HepG2 (cell line): ENCODE results near the gene DDX10. TPM values are rescaled to one million over a fixed set of nuclear protein-coding genes. Genes with fewer than 3 reads are reported as not detected.

Experiments used
- ATAC-seq: fragments of 200-7000 bp; cut with Tn5 transposase; 3 replicates; pipeline ENCODE4 v1.9.1; 2020; ENCODE audit warnings: mild to moderate bottlenecking, moderate library complexity
- BruUV-seq: library from RNA; stranded (reverse); fragments of 400-500 nt; replicated peaks from 2 replicates; lab custom pipeline; 2021; lab: Mats Ljungman, UMichigan
- CTCF ChIA-PET: fragments of 300-600 bp; formaldehyde crosslinking; extraction: SDS; loops from one replicate; lab custom pipeline; 2021; ENCODE audit warnings: low total read pairs, inconsistent platforms, low intra/inter-chr PET ratio; lab: Yijun Ruan, JAX
- POLR2A ChIA-PET: fragments of 350-600 bp; sonication (Branson Sonifier 250); formaldehyde crosslinking; loops from one replicate; lab custom pipeline; 2020; ENCODE audit warnings: antibody characterized with exemption, inconsistent platforms; lab: Yijun Ruan, JAX
- DNase-seq: peaks from one replicate; pipeline ENCODE4 v3.0.0-alpha.2; 2015; ENCODE audit warnings: low spot score
- FAIRE-seq: peaks from 3 replicates; lab custom pipeline; 2011; peaks lifted over from hg19 to GRCh38; lab: Jason Lieb, UNC
- H2AFZ ChIP-seq: one replicate; pipeline ENCODE4 v1.6.1; 2011; ENCODE audit warnings: low read length, inconsistent platforms
- H3K27ac ChIP-seq: fragments of 300-600 bp; 3 replicates; pipeline ENCODE4 v1.8.0; 2011; ENCODE audit warnings: mixed run types, mild to moderate bottlenecking, mixed read lengths, low read length, inconsistent platforms; ENCODE audit not compliant: insufficient read depth; ENCODE audit errors: extremely low read length
- H3K27me3 ChIP-seq, 2 experiments: fragments of 200-600 bp in 1 of 2; 2 replicates in 1 of 2; 3 replicates in 1 of 2; pipeline versions ENCODE4 v1.6.0 to v1.8.0; 2011; ENCODE audit warnings: low read length in 2 of 2, mild to moderate bottlenecking in 2 of 2, moderate library complexity in 2 of 2, inconsistent platforms in 1 of 2; ENCODE audit not compliant: insufficient read depth in 2 of 2, control insufficient read depth in 1 of 2
- H3K36me3 ChIP-seq, 2 experiments: fragments of 200-600 bp in 1 of 2; replicated peaks in 1 of 2; 2 replicates in 1 of 2; 3 replicates in 1 of 2; pipeline versions ENCODE4 v1.5.1 to v1.8.0; 2011; ENCODE audit warnings: low read length in 2 of 2, inconsistent platforms in 1 of 2; ENCODE audit not compliant: insufficient read depth in 2 of 2, control insufficient read depth in 1 of 2
- H3K4me1 ChIP-seq: 2 replicates; pipeline ENCODE4 v1.5.1; 2012; ENCODE audit warnings: low read length, inconsistent platforms; ENCODE audit not compliant: insufficient read depth
- H3K4me2 ChIP-seq: 2 replicates; pipeline ENCODE4 v1.6.0; 2011; ENCODE audit warnings: low read depth, low read length, inconsistent platforms
- H3K4me3 ChIP-seq, 3 experiments: fragments of 200-600 bp in 1 of 3; sonication (generic), shearing (Covaris generic) in 1 of 3; replicated peaks in 1 of 3; 2 replicates each; pipeline ENCODE4 v1.5.1; 2011 to 2016; ENCODE audit warnings: low read length in 3 of 3, inconsistent platforms in 2 of 3, low read depth in 2 of 3, mild to moderate bottlenecking in 2 of 3, control low read depth in 1 of 3, mixed read lengths in 1 of 3; ENCODE audit not compliant: insufficient read depth in 1 of 3
- H3K79me2 ChIP-seq: one replicate; pipeline ENCODE4 v1.6.1; 2011; ENCODE audit warnings: low read length, inconsistent platforms; ENCODE audit not compliant: insufficient read depth
- H3K9ac ChIP-seq: 2 replicates; pipeline ENCODE4 v1.6.0; 2011; ENCODE audit warnings: mild to moderate bottlenecking, low read depth, low read length, inconsistent platforms; ENCODE audit not compliant: insufficient read depth
- H3K9me3 ChIP-seq: 2 replicates; pipeline ENCODE4 v1.5.1; 2012; ENCODE audit warnings: mild to moderate bottlenecking, low read length
- H4K20me1 ChIP-seq: 2 replicates; pipeline ENCODE4 v1.6.0; 2011; ENCODE audit warnings: inconsistent platforms, mild to moderate bottlenecking, low read length, moderate library complexity; ENCODE audit not compliant: insufficient read depth
- CCDC6 ChIP-seq: sonication (generic); formaldehyde crosslinking; IDR thresholded peaks from 2 replicates; pipeline ENCODE4 v1.8.1; 2022; ENCODE audit warnings: mild to moderate bottlenecking, missing genetic modification reagents, moderate library complexity
- FOXC1 ChIP-seq: sonication (generic); formaldehyde crosslinking; IDR thresholded peaks from 2 replicates; pipeline ENCODE4 v1.8.0; 2022; ENCODE audit warnings: mild to moderate bottlenecking, missing genetic modification reagents, borderline replicate concordance
- GATAD2A ChIP-seq: IDR thresholded peaks from 2 replicates; pipeline ENCODE4 v1.6.1; 2016
- GFI1 ChIP-seq: sonication (generic); formaldehyde crosslinking; IDR thresholded peaks from 2 replicates; pipeline ENCODE4 v1.5.0; 2020; ENCODE audit warnings: missing genetic modification reagents, mild to moderate bottlenecking, borderline replicate concordance
- JARID2 ChIP-seq: sonication (generic); formaldehyde crosslinking; IDR thresholded peaks from 2 replicates; pipeline ENCODE4 v1.8.1; 2023; ENCODE audit warnings: missing genetic modification reagents, inconsistent platforms; ENCODE audit not compliant: insufficient replicate concordance
- MTA1 ChIP-seq: sonication (generic); formaldehyde crosslinking; IDR thresholded peaks from 2 replicates; pipeline ENCODE4 v1.4.0; 2020; ENCODE audit warnings: missing genetic modification reagents, mild to moderate bottlenecking, borderline replicate concordance
- RARG ChIP-seq: sonication (generic); formaldehyde crosslinking; IDR thresholded peaks from 2 replicates; pipeline ENCODE4 v1.4.0; 2020; ENCODE audit warnings: low read depth, mild to moderate bottlenecking, missing genetic modification reagents
- RFX1 ChIP-seq: fragments of 450-650 bp; IDR thresholded peaks from 2 replicates; pipeline ENCODE4 v1.6.1; 2017
- SRSF4 ChIP-seq: fragments of 200-400 bp; formaldehyde crosslinking; IDR thresholded peaks from one replicate; pipeline ENCODE4 v1.6.1; 2018; ENCODE audit warnings: mild to moderate bottlenecking, low read depth, low read length, moderate library complexity; ENCODE audit not compliant: poor library complexity, severe bottlenecking
- ZKSCAN5 ChIP-seq: sonication (generic); formaldehyde crosslinking; IDR thresholded peaks from 2 replicates; pipeline ENCODE4 v1.5.1; 2020; ENCODE audit warnings: mild to moderate bottlenecking, missing genetic modification reagents
- ZNF354B ChIP-seq: sonication (generic); formaldehyde crosslinking; IDR thresholded peaks from 2 replicates; pipeline ENCODE4 v1.8.0; 2022; ENCODE audit warnings: mild to moderate bottlenecking, missing genetic modification reagents
- ZNF761 ChIP-seq: sonication (generic); formaldehyde crosslinking; conservative IDR thresholded peaks from 2 replicates; pipeline ENCODE4 v1.4.0; 2020; ENCODE audit warnings: mild to moderate bottlenecking, missing genetic modification reagents
- WGBS: methylation state at CpG from one replicate; pipeline ENCODE4 v1.1.6; 2017; ENCODE audit warnings: low lambda C conversion rate; 5-methylcytosine and 5-hydroxymethylcytosine counted together
- in situ Hi-C: cut with HindIII; loops from 2 replicates; pipeline ENCODE4 v1.10.0; 2017; ENCODE audit warnings: low pct_unique_long_range_greater_than_20kb; ENCODE audit not compliant: extremely low pct_ligation_motif_present
- intact Hi-C: fragments of 100-400 bp; cut with micrococcal nuclease; formaldehyde crosslinking; loops from one replicate; pipeline ENCODE4 v1.10.0; 2022; ENCODE audit not compliant: unreplicated experiment
- polyA plus RNA-seq, 8 experiments: library from polyadenylated mRNA; depleted of rRNA in 3 of 8; stranded (reverse) in 7 of 8; unstranded in 1 of 8; fragments of >200 nt; fragmentation: Illumina TruSeq in 4 of 8; extraction: Trizol in 4 of 8; gene quantifications; 2 replicates each; pipeline versions ENCODE4 v1.2.1 to v1.2.3, GENCODE V29; 2011 to 2016; ENCODE audit warnings: low read depth in 4 of 8, missing spikeins in 1 of 8, mixed read lengths in 1 of 8; ENCODE audit not compliant: insufficient read depth in 1 of 8
- total RNA-seq, 5 experiments: library from RNA; depleted of rRNA; stranded (reverse); fragments of >200 nt; fragmentation: Illumina TruSeq; extraction: Trizol; gene quantifications; 2 replicates each; pipeline ENCODE4 v1.2.3, GENCODE V29; 2016; ENCODE audit warnings: low read depth in 1 of 5
- TF ChIP-seq, protein P1 (sequence below): sonication (generic); formaldehyde crosslinking; IDR thresholded peaks from 2 replicates; pipeline ENCODE4 v1.8.1; 2023; ENCODE audit warnings: mild to moderate bottlenecking, missing genetic modification reagents
- TF ChIP-seq, protein P2 (sequence below): sonication (generic); formaldehyde crosslinking; IDR thresholded peaks from 2 replicates; pipeline ENCODE4 v1.8.0; 2022; ENCODE audit warnings: mild to moderate bottlenecking, missing genetic modification reagents; ENCODE audit not compliant: insufficient replicate concordance

The DDX10 gene
- total and polyA plus RNA-seq, 2 of the 13 experiments (the other 11 are each of a cell fraction or from before 2014, with no cell fraction given): 17.0 to 32.0 TPM

DNA sequence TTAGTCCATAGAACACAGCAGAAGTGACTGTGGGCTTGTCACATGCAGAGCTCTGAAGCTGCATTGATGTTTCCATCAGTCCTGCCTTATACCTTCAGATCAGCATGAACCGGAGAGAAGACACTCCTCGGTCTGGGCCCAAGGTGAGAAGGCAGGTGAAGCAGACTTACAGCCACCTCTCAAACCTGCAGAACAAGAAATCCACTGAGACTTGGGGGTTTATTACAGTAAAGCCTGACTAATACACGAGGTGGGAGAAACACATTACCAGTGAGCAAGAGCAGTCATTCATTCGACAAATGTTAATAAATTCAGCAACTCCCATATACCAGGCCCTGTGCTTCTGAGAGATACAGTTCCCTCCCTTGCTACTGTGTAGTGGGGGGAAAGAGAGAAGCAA, 279.0 kb downstream of the DDX10 start:
- H3K4me3 ChIP-seq: no peak overlapping the region
- FAIRE-seq: no peak
- H3K4me1 ChIP-seq: peaks cover 5% of the 10 kb centered on the region; the same call in 1 of the 2 replicates
- TF ChIP-seq GFI1 (CRISPR knock-in tag) (no peak), ZNF354B (CRISPR knock-in tag) (no peak), CCDC6 (no peak), RFX1 (no peak), ZKSCAN5 (CRISPR knock-in tag) (no peak), FOXC1 (CRISPR knock-in tag) (no peak)
- in situ Hi-C loops: no loop called here
- no peak for DNase-seq
- no TSS peak for BruUV-seq
- intact Hi-C loops: no loop called here
- H4K20me1 ChIP-seq: no peaks in the 10 kb centered on the region
- H3K79me2 ChIP-seq: no peaks in the 10 kb centered on the region
- H3K9me3 ChIP-seq: no peaks in the 10 kb centered on the region
- H3K27ac ChIP-seq: no peak overlapping the region
- POLR2A ChIA-PET: no interaction called here
- no peaks in the 10 kb centered on the region; a peak in 1 of 5 replicates for H3K27me3 ChIP-seq
- CTCF ChIA-PET: no interaction called here
- no peak overlapping the region for H3K4me2 ChIP-seq
- H2AFZ ChIP-seq: no peak overlapping the region
- peaks cover 1 to 9% of the 10 kb centered on the region in 2 experiments; a peak in 3 of 5 replicates for H3K36me3 ChIP-seq
- no peak overlapping the region for H3K9ac ChIP-seq
- ATAC-seq: no peak
- 93% methylated on average over 4 of the region's 4 CpGs for WGBS

DNA sequence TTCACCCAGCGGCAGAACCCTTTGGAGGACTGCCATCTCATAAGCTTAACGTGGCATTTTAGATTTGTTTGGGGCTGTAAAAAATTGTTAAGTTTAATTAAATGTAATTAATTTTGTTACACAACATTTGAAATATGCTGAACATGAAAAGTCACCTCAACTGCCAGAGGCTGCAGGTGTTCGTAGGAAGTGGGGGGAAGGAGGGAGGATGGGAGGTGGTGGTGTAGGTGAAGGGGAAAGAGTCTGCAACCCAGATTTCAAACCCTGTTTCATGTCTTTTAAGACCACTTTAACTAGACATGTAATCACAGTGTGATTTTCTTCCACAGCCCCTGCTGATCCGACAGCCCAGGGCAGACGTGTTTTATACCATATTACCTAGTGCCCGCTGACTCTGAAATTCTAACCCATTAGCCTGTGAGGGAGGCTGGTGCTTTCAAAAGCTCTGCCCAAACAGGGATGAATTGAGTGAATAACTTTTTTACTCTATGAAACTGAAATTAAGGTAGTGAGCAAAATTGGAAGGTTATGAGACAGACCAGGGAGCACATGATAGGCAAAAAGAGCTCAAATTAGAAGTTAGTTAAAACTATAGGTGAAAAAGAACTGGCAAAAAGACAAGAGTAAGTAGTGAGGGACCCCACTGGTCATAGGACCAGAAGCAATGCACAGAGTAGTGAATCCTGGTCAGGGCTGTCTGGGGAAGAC, 279.8 kb downstream of the DDX10 start:
- peaks cover 5% of the 10 kb centered on the region; the same call in 1 of the 2 replicates for H3K4me1 ChIP-seq
- in situ Hi-C loops (no loop called here), intact Hi-C loops (no loop called here)
- ChIA-PET CTCF (no interaction called here), POLR2A (no interaction called here)
- no peak for ATAC-seq
- no peak for FAIRE-seq
- DNase-seq: no peak
- H2AFZ ChIP-seq: no peak overlapping the region
- peaks cover 1 to 9% of the 10 kb centered on the region in 2 experiments; a peak in 3 of 5 replicates for H3K36me3 ChIP-seq
- no peak overlapping the region for H3K27ac ChIP-seq
- no peak overlapping the region for H3K4me3 ChIP-seq
- 96% methylated on average over 6 of the region's 6 CpGs for WGBS
- no TSS peak for BruUV-seq
- H3K4me2 ChIP-seq: no peak overlapping the region
- no peaks in the 10 kb centered on the region for H4K20me1 ChIP-seq
- no peaks in the 10 kb centered on the region for H3K79me2 ChIP-seq
- no peaks in the 10 kb centered on the region for H3K9me3 ChIP-seq
- no peaks in the 10 kb centered on the region; a peak in 1 of 5 replicates for H3K27me3 ChIP-seq
- H3K9ac ChIP-seq: no peak overlapping the region
- TF ChIP-seq GATAD2A (CRISPR knock-in tag) (no peak), RARG (CRISPR knock-in tag) (no peak), ZNF761 (no peak), SRSF4 (no peak), JARID2 (CRISPR knock-in tag) (no peak), MTA1 (no peak)
- TF ChIP-seq, protein P1, sequence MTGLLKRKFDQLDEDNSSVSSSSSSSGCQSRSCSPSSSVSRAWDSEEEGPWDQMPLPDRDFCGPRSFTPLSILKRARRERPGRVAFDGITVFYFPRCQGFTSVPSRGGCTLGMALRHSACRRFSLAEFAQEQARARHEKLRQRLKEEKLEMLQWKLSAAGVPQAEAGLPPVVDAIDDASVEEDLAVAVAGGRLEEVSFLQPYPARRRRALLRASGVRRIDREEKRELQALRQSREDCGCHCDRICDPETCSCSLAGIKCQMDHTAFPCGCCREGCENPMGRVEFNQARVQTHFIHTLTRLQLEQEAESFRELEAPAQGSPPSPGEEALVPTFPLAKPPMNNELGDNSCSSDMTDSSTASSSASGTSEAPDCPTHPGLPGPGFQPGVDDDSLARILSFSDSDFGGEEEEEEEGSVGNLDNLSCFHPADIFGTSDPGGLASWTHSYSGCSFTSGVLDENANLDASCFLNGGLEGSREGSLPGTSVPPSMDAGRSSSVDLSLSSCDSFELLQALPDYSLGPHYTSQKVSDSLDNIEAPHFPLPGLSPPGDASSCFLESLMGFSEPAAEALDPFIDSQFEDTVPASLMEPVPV: no peak
- TF ChIP-seq, protein P2, sequence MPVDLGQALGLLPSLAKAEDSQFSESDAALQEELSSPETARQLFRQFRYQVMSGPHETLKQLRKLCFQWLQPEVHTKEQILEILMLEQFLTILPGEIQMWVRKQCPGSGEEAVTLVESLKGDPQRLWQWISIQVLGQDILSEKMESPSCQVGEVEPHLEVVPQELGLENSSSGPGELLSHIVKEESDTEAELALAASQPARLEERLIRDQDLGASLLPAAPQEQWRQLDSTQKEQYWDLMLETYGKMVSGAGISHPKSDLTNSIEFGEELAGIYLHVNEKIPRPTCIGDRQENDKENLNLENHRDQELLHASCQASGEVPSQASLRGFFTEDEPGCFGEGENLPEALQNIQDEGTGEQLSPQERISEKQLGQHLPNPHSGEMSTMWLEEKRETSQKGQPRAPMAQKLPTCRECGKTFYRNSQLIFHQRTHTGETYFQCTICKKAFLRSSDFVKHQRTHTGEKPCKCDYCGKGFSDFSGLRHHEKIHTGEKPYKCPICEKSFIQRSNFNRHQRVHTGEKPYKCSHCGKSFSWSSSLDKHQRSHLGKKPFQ (CRISPR knock-in tag): no peak
